Mesendoderm (in vitro differentiated cells): ENCODE data around the gene RNF144A.
A peak's percentile ranks its signal among the peaks of the same experiment; 100 is the strongest.

ENCODE experiments used
- DNase-seq: peaks from one replicate; pipeline ENCODE4 v3.0.0; 2013
- H2AK5ac ChIP-seq: 2 replicates; pipeline ENCODE4 v1.6.1; 2013; ENCODE audit warnings: low read length, inconsistent platforms
- H2BK120ac ChIP-seq: 2 replicates; pipeline ENCODE4 v1.6.1; 2013; ENCODE audit warnings: low read depth, mild to moderate bottlenecking, low read length, moderate library complexity, mixed read lengths
- H2BK15ac ChIP-seq: replicated peaks from 2 replicates; pipeline ENCODE4 v1.6.1; 2013; ENCODE audit warnings: low read depth, mild to moderate bottlenecking, moderate library complexity
- H2BK5ac ChIP-seq: 2 replicates; pipeline ENCODE4 v1.6.1; 2013; ENCODE audit warnings: low read length, inconsistent platforms
- H3K18ac ChIP-seq: 2 replicates; pipeline ENCODE4 v1.6.1; 2013; ENCODE audit warnings: mild to moderate bottlenecking, low read length, mixed read lengths
- H3K23ac ChIP-seq: one replicate; pipeline ENCODE4 v1.6.1; 2013; ENCODE audit warnings: low read length
- H3K27ac ChIP-seq: 2 replicates; pipeline ENCODE4 v1.5.1; 2013; ENCODE audit warnings: low read depth, mild to moderate bottlenecking, inconsistent platforms, low read length, moderate library complexity
- H3K27me3 ChIP-seq: 2 replicates; pipeline ENCODE4 v1.6.1; 2013; ENCODE audit warnings: low read length, control low read depth, mild to moderate bottlenecking, inconsistent platforms; ENCODE audit not compliant: insufficient read depth, poor library complexity
- H3K36me3 ChIP-seq: 2 replicates; pipeline ENCODE4 v1.6.1; 2013; ENCODE audit warnings: low read length, inconsistent platforms; ENCODE audit not compliant: control insufficient read depth, insufficient read depth
- H3K4ac ChIP-seq: one replicate; pipeline ENCODE4 v1.6.1; 2013; ENCODE audit warnings: low read depth, mild to moderate bottlenecking, low read length, moderate library complexity
- H3K4me1 ChIP-seq: 2 replicates; pipeline ENCODE4 v1.6.1; 2013; ENCODE audit warnings: low read depth, low read length, inconsistent platforms; ENCODE audit not compliant: control insufficient read depth
- H3K4me2 ChIP-seq: 2 replicates; pipeline ENCODE4 v1.6.1; 2013; ENCODE audit warnings: low read length
- H3K4me3 ChIP-seq: 2 replicates; pipeline ENCODE4 v1.5.1; 2013; ENCODE audit warnings: mild to moderate bottlenecking, low read length
- H3K56ac ChIP-seq: one replicate; pipeline ENCODE4 v1.6.1; 2013; ENCODE audit warnings: low read length
- H3K79me1 ChIP-seq: 2 replicates; pipeline ENCODE4 v1.6.1; 2013; ENCODE audit warnings: low read length, inconsistent platforms
- H3K79me2 ChIP-seq: 2 replicates; pipeline ENCODE4 v1.6.1; 2013; ENCODE audit warnings: mild to moderate bottlenecking, low read length; ENCODE audit not compliant: control insufficient read depth, insufficient read depth
- H3K9ac ChIP-seq: 2 replicates; pipeline ENCODE4 v1.6.1; 2013; ENCODE audit warnings: low read length, inconsistent platforms
- H4K5ac ChIP-seq: one replicate; pipeline ENCODE4 v1.6.1; 2013; ENCODE audit warnings: low read length
- H4K8ac ChIP-seq: one replicate; pipeline ENCODE4 v1.6.1; 2013; ENCODE audit warnings: low read depth, mild to moderate bottlenecking, control low read depth, low read length, moderate library complexity
- WGBS: extraction: QIAGEN DNeasy Blood & Tissue Kit; methylation state at CpG from one replicate; pipeline ENCODE4 v1.1.7; 2013; ENCODE audit warnings: low lambda C conversion rate, missing lambda C conversion rate; ENCODE audit not compliant: insufficient coverage; ENCODE audit errors: extremely low coverage; 5-methylcytosine and 5-hydroxymethylcytosine counted together

The RNF144A gene

DNA sequence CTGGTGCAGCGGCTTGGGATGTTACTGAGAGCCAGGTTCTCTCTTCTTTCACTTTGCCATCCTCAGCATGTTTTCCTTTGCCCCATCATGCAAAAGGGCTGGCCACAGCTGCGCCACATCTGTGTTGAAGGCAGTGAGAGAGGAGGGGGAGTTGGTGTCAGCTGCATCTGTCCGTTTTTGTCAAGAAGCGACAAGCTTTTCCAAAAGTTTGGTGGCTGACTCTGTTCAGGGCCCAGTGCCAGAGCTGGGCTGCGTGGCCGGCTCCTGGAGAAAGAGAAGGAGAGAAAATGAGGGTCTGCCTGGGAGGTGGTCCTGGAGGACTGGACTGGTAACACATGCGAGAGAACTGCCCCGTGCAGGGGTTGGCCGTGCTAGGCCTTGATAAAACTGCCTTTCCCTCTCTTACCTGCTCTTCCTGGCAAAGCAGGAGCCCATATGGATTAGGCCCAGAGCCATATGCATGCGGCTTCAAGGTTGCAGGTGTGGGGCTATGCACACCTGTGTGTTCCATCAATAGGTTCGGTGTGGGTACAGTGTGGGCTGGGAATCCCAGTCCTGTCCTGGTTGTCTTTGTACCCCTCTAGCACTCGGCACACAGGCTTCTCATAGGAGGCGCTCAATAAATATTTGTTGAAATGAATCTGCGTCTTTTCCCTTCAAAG, 9.0 kb downstream of the RNF144A start:
- Histone ChIP-seq H3K79me2 (no peaks in the 10 kb centered on the region), H4K8ac (no peak overlapping the region), H3K79me1 (peaks cover 10% of the 10 kb centered on the region), H2BK5ac (no peak overlapping the region), H3K4ac (no peak overlapping the region), H2AK5ac (no peak overlapping the region), H2BK15ac (no peak overlapping the region), H3K27me3 (no peaks in the 10 kb centered on the region), H3K36me3 (peaks cover 1% of the 10 kb centered on the region), H3K4me1 (peaks cover 2% of the 10 kb centered on the region), H3K4me2 (no peak overlapping the region), H3K56ac (no peak overlapping the region), H3K23ac (no peak overlapping the region), H3K9ac (no peak overlapping the region), H3K18ac (no peak overlapping the region), H2BK120ac (no peak overlapping the region), H3K4me3 (no peak overlapping the region), H4K5ac (no peak overlapping the region), H3K27ac (no peak overlapping the region)
- no peak for DNase-seq
- WGBS = no CpG with 5 or more reads among the region's 14 CpGs

DNA sequence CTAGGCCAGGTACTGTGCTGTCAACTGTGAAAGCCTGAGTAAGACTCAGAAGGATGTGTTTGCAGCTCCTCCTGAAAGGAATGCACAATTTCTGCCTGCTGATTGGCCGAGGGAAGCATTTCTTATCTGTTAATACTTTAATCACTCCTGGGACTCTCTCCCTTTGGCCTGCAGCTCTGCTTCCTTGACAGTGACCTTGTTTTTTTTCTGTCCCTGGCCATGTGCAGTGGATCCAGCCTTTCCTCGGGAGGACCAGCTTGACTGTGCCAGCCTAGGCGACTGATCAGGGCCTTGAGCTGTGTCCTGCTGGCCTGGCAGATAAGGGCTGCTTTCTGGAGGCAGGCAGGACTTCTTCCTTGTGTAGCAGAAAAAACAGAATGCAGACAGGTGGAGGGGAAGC, 10.0 kb downstream of the RNF144A start:
- Histone ChIP-seq H2BK15ac (no peak overlapping the region), H3K79me2 (no peaks in the 10 kb centered on the region), H3K56ac (no peak overlapping the region), H3K36me3 (peaks cover 1% of the 10 kb centered on the region), H3K18ac (no peak overlapping the region), H3K4me1 (peaks cover 2% of the 10 kb centered on the region), H4K8ac (no peak overlapping the region), H3K4me3 (no peak overlapping the region), H3K4ac (no peak overlapping the region), H4K5ac (no peak overlapping the region), H3K79me1 (peaks cover 9% of the 10 kb centered on the region), H3K23ac (no peak overlapping the region), H2AK5ac (no peak overlapping the region), H2BK120ac (no peak overlapping the region), H2BK5ac (no peak overlapping the region), H3K9ac (no peak overlapping the region), H3K27me3 (no peaks in the 10 kb centered on the region), H3K27ac (no peak overlapping the region), H3K4me2 (no peak overlapping the region)
- WGBS = no CpG with 5 or more reads among the region's 3 CpGs
- peak; percentile 40 for DNase-seq

DNA sequence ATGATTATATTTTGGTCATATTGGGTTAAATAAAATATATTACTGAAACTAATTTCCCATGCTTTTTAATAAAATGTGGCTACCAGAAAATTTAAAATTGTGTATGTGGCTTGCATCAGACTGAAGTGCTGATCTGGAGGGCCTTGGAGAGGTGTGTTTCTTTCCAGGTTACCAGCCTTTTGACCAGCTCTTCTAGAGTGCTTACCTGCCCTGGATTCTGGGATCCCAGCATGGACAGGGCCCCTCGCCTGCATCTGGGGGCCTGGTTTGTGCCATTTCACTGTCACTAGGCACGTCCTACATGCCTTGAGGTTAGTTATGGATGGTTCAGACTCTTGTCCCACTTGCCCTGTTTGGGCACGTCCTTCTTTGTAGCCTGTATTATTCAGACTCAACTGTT, 10.5 kb downstream of the RNF144A start:
- Histone ChIP-seq H3K79me1 (peaks cover 9% of the 10 kb centered on the region), H2BK15ac (no peak overlapping the region), H3K4ac (no peak overlapping the region), H3K23ac (no peak overlapping the region), H3K18ac (no peak overlapping the region), H3K27ac (no peak overlapping the region), H2AK5ac (no peak overlapping the region), H3K4me1 (peaks cover 2% of the 10 kb centered on the region), H3K36me3 (peaks cover 1% of the 10 kb centered on the region), H2BK120ac (no peak overlapping the region), H3K79me2 (no peaks in the 10 kb centered on the region), H4K8ac (no peak overlapping the region), H3K4me3 (no peak overlapping the region), H2BK5ac (no peak overlapping the region), H3K56ac (no peak overlapping the region), H4K5ac (no peak overlapping the region), H3K9ac (no peak overlapping the region), H3K4me2 (no peak overlapping the region), H3K27me3 (no peaks in the 10 kb centered on the region)
- WGBS = no CpG with 5 or more reads among the region's 3 CpGs
- DNase-seq = no peak

DNA sequence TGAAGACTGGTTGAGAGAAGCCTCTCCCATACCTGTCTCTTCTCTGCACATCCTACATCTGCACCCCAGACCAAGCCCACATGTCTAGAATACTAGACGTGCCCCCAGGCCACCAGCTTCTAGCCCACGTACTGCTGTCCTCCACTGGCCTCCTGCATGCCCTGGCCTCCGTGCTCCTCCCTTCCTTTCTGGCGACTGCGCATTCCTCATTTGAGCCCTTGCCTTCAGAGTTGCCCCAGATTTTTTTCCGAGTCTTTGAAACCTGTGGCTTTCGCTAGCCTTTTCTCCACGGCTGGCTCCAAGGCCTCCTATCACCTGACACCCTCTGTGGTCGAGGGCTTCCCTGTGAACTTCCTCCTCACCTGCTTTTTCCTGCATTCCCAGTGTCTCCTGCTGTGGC, 11.2 kb downstream of the RNF144A start:
- H3K27me3 ChIP-seq = no peaks in the 10 kb centered on the region
- H4K8ac ChIP-seq = no peak overlapping the region
- H4K5ac ChIP-seq = no peak overlapping the region
- H3K4me3 ChIP-seq = no peak overlapping the region
- peaks cover 2% of the 10 kb centered on the region for H3K4me1 ChIP-seq
- no peak overlapping the region for H2BK15ac ChIP-seq
- H3K36me3 ChIP-seq = peaks cover 1% of the 10 kb centered on the region
- H3K79me1 ChIP-seq = peaks cover 11% of the 10 kb centered on the region
- H3K9ac ChIP-seq = no peak overlapping the region
- H2AK5ac ChIP-seq = no peak overlapping the region
- no peak overlapping the region for H3K4me2 ChIP-seq
- H3K79me2 ChIP-seq = no peaks in the 10 kb centered on the region
- no peak overlapping the region for H3K23ac ChIP-seq
- no peak for DNase-seq
- no peak overlapping the region for H3K18ac ChIP-seq
- no peak overlapping the region for H3K4ac ChIP-seq
- H3K56ac ChIP-seq = no peak overlapping the region
- WGBS = no CpG with 5 or more reads among the region's 9 CpGs
- no peak overlapping the region for H2BK120ac ChIP-seq
- no peak overlapping the region for H3K27ac ChIP-seq
- H2BK5ac ChIP-seq = no peak overlapping the region

DNA sequence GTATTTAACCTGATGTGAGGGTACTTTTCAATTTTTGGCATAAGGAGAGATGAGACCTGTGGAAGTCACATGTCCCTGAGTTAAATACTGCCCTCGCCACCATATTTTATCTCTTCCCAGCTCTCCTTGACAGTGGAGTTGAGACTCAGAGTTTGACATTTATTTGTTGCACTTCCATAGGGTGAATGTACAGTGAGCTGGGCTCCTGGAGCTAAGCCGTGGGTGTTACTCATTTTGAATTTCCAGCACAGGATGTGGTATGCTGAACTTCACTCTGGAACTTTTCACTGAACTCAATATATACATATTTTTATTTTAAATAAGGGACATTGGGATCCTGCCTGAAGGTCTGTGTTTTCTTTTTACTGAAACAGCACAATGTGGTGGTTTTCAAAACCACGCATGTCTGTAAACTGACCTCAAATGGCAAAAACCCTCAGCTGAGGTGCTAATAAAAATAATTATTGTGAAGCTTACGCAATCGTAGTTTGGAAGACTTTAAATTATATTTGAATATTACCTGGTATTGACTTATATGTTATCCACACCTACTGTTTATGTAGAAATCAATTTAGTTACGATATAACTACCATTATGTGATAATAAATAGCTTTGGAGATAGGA, 12.1 kb downstream of the RNF144A start:
- Histone ChIP-seq H4K5ac (no peak overlapping the region), H3K79me1 (peaks cover 8% of the 10 kb centered on the region), H2BK15ac (no peak overlapping the region), H3K9ac (no peak overlapping the region), H3K4me3 (no peak overlapping the region), H3K56ac (no peak overlapping the region), H3K4me2 (no peak overlapping the region), H4K8ac (no peak overlapping the region), H3K4ac (no peak overlapping the region), H3K4me1 (peaks cover 2% of the 10 kb centered on the region), H3K27me3 (no peaks in the 10 kb centered on the region), H3K36me3 (peaks cover 1% of the 10 kb centered on the region), H2BK120ac (no peak overlapping the region), H3K79me2 (no peaks in the 10 kb centered on the region), H3K18ac (no peak overlapping the region), H3K27ac (no peak overlapping the region), H2BK5ac (no peak overlapping the region), H3K23ac (no peak overlapping the region), H2AK5ac (no peak overlapping the region)
- WGBS = no CpG with 5 or more reads among the region's 6 CpGs
- no peak for DNase-seq
